Neural cell (in vitro differentiated cells): ENCODE data around the gene USP40. TPM values are rescaled to one million over a fixed set of nuclear protein-coding genes. Genes with fewer than 3 reads are reported as not detected.

Experiments
- H2AFZ ChIP-seq: fragments of 200-600, 300-800 bp; sonication (generic), shearing (Covaris generic); 2 replicates; pipeline ENCODE4 v1.6.0; 2014; ENCODE audit warnings: low read depth, mild to moderate bottlenecking, antibody characterized with exemption, low read length, moderate library complexity
- H3F3A ChIP-seq: fragments of 200-600 bp; shearing (Covaris generic); 2 replicates; pipeline ENCODE4 v1.6.1; 2016; ENCODE audit warnings: mild to moderate bottlenecking, moderate library complexity, mixed read lengths, antibody characterized with exemption, low read length; ENCODE audit not compliant: insufficient read depth, poor library complexity, severe bottlenecking
- H3K27ac ChIP-seq: fragments of 200-600, 300-800 bp; sonication (generic), shearing (Covaris generic); 2 replicates; pipeline ENCODE4 v1.5.1; 2014; ENCODE audit warnings: mild to moderate bottlenecking, low read length, moderate library complexity
- H3K27me3 ChIP-seq: fragments of 300-800, 200-600 bp; sonication (generic), shearing (Covaris generic); 2 replicates; pipeline ENCODE4 v1.6.0; 2014; ENCODE audit warnings: mild to moderate bottlenecking, low read depth, low read length, moderate library complexity; ENCODE audit not compliant: insufficient read depth
- H3K36me3 ChIP-seq: fragments of 300-800, 200-600 bp; sonication (generic), shearing (Covaris generic); 2 replicates; pipeline ENCODE4 v1.5.1; 2014; ENCODE audit warnings: mild to moderate bottlenecking, antibody characterized with exemption, low read length, moderate library complexity; ENCODE audit not compliant: insufficient read depth
- H3K4me2 ChIP-seq: fragments of 300-800, 200-600 bp; sonication (generic), shearing (Covaris generic); 2 replicates; pipeline ENCODE4 v1.6.0; 2014; ENCODE audit warnings: mild to moderate bottlenecking, low read length
- H3K4me3 ChIP-seq: fragments of 300-800, 200-600 bp; sonication (generic), shearing (Covaris generic); 2 replicates; pipeline ENCODE4 v1.5.1; 2014; ENCODE audit warnings: mild to moderate bottlenecking, low read length, moderate library complexity
- H3K79me2 ChIP-seq: fragments of 200-600 bp; shearing (Covaris generic); replicated peaks from 2 replicates; pipeline ENCODE4 v1.6.0; 2014; ENCODE audit warnings: mild to moderate bottlenecking, low read length, moderate library complexity; ENCODE audit not compliant: insufficient read depth
- H3K9ac ChIP-seq: fragments of 300-800, 200-600 bp; sonication (generic), shearing (Covaris generic); 2 replicates; pipeline ENCODE4 v1.6.1; 2016; ENCODE audit warnings: mild to moderate bottlenecking, low read length, mixed read lengths
- H3K9me2 ChIP-seq: fragments of 200-600 bp; shearing (Covaris generic); 2 replicates; pipeline ENCODE4 v1.6.1; 2016; ENCODE audit warnings: mild to moderate bottlenecking, low read length, mixed read lengths; ENCODE audit not compliant: insufficient read depth
- H3K9me3 ChIP-seq: fragments of 200-600, 300-800 bp; sonication (generic), shearing (Covaris generic); 2 replicates; pipeline ENCODE4 v1.6.1; 2016; ENCODE audit warnings: mild to moderate bottlenecking, mixed run types, low read length, moderate library complexity, mixed read lengths
- H4K20me1 ChIP-seq: fragments of 200-600 bp; shearing (Covaris generic); 2 replicates; pipeline ENCODE4 v1.6.1; 2016; ENCODE audit warnings: mild to moderate bottlenecking, mixed run types; ENCODE audit not compliant: insufficient read depth
- CTCF ChIP-seq: fragments of 450-650 bp; IDR thresholded peaks from 2 replicates; pipeline ENCODE4 v1.5.1; 2014; ENCODE audit warnings: antibody characterized with exemption, mild to moderate bottlenecking, moderate library complexity; ENCODE audit not compliant: poor library complexity, severe bottlenecking
- EP300 ChIP-seq: fragments of 450-650 bp; conservative IDR thresholded peaks from 2 replicates; pipeline ENCODE4 v1.6.1; 2014; ENCODE audit warnings: antibody characterized with exemption, mild to moderate bottlenecking, moderate library complexity; ENCODE audit not compliant: poor library complexity, severe bottlenecking
- EZH2 ChIP-seq: fragments of 200-600, 300-800 bp; shearing (Covaris generic), sonication (generic); IDR thresholded peaks from 2 replicates; pipeline ENCODE4 v1.6.1; 2014; ENCODE audit warnings: antibody characterized with exemption, low read length, borderline replicate concordance, mild to moderate bottlenecking; ENCODE audit not compliant: insufficient read depth, poor library complexity, severe bottlenecking
- MXI1 ChIP-seq: fragments of 450-650 bp; conservative IDR thresholded peaks from 2 replicates; pipeline ENCODE4 v1.6.1; 2014; ENCODE audit warnings: antibody characterized with exemption, mild to moderate bottlenecking; ENCODE audit not compliant: poor library complexity, severe bottlenecking
- POLR2AphosphoS5 ChIP-seq: IDR thresholded peaks from 2 replicates; pipeline ENCODE4 v1.6.1; 2012
- RAD21 ChIP-seq: fragments of 450-650 bp; conservative IDR thresholded peaks from 2 replicates; pipeline ENCODE4 v1.6.1; 2014; ENCODE audit warnings: antibody characterized with exemption, mild to moderate bottlenecking, moderate library complexity
- REST ChIP-seq: IDR thresholded peaks from 2 replicates; pipeline ENCODE4 v1.6.1; 2012; ENCODE audit warnings: borderline replicate concordance
- SMC3 ChIP-seq: fragments of 450-650 bp; conservative IDR thresholded peaks from 2 replicates; pipeline ENCODE4 v1.6.1; 2014; ENCODE audit warnings: antibody characterized with exemption, mild to moderate bottlenecking, moderate library complexity; ENCODE audit not compliant: poor library complexity
- TAF1 ChIP-seq: IDR thresholded peaks from 2 replicates; pipeline ENCODE4 v1.6.1; 2012; ENCODE audit warnings: low read depth
- polyA plus RNA-seq: library from polyadenylated mRNA; depleted of rRNA; stranded (reverse); fragments of >200 nt; gene quantifications from 2 replicates; pipeline ENCODE4 v1.2.3, GENCODE V29; 2014

Gene USP40
- polyA plus RNA-seq, 1 donor from 2014 or later, result 33.3 TPM

- no peaks in the 10 kb centered on the region for H3F3A ChIP-seq
- H3K36me3 ChIP-seq, result no peaks in the 10 kb centered on the region
- H3K4me3 ChIP-seq, result no peak overlapping the region
- H4K20me1 ChIP-seq, result no peaks in the 10 kb centered on the region
- no peaks in the 10 kb centered on the region for H3K79me2 ChIP-seq
- H3K9ac ChIP-seq, result no peak overlapping the region
- H3K27me3 ChIP-seq, result no peaks in the 10 kb centered on the region
- H2AFZ ChIP-seq, result no peak overlapping the region
- H3K9me3 ChIP-seq, result no peaks in the 10 kb centered on the region
- no peaks in the 10 kb centered on the region for H3K9me2 ChIP-seq
- TF ChIP-seq POLR2AphosphoS5, result no peak
- no peak for TF ChIP-seq EZH2
- TF ChIP-seq RAD21, result no peak
- TF ChIP-seq REST, result no peak
- TF ChIP-seq SMC3, result no peak
- TF ChIP-seq CTCF, result no peak
- TF ChIP-seq TAF1, result no peak
- no peak for TF ChIP-seq EP300
- no peak overlapping the region for H3K4me2 ChIP-seq
- no peak overlapping the region for H3K27ac ChIP-seq
Measured at GRCh38 chr2:233446606-233447305, 119.8 kb downstream of the USP40 start.

GRCh38 chr2:233446121-233446520 is 120.5 kb downstream of the USP40 start:
- H3K4me3 ChIP-seq, result no peak overlapping the region
- H3K36me3 ChIP-seq, result no peaks in the 10 kb centered on the region
- no peak for TF ChIP-seq MXI1
- TF ChIP-seq CTCF, result no peak
- no peak for TF ChIP-seq SMC3
- TF ChIP-seq EZH2, result no peak
- no peak for TF ChIP-seq REST
- TF ChIP-seq RAD21, result no peak
- TF ChIP-seq POLR2AphosphoS5, result no peak
- no peak for TF ChIP-seq TAF1
- no peak for TF ChIP-seq EP300
- no peaks in the 10 kb centered on the region for H3K9me2 ChIP-seq
- no peak overlapping the region for H2AFZ ChIP-seq
- no peaks in the 10 kb centered on the region for H3K79me2 ChIP-seq
- no peak overlapping the region for H3K4me2 ChIP-seq
- H3F3A ChIP-seq, result no peaks in the 10 kb centered on the region
- H3K27me3 ChIP-seq, result no peaks in the 10 kb centered on the region
- no peak overlapping the region for H3K27ac ChIP-seq
- no peaks in the 10 kb centered on the region for H4K20me1 ChIP-seq
- no peak overlapping the region for H3K9ac ChIP-seq
- H3K9me3 ChIP-seq, result no peaks in the 10 kb centered on the region
